ENCODE measurements around the gene AIG1.

AIG1 gene

DNA sequence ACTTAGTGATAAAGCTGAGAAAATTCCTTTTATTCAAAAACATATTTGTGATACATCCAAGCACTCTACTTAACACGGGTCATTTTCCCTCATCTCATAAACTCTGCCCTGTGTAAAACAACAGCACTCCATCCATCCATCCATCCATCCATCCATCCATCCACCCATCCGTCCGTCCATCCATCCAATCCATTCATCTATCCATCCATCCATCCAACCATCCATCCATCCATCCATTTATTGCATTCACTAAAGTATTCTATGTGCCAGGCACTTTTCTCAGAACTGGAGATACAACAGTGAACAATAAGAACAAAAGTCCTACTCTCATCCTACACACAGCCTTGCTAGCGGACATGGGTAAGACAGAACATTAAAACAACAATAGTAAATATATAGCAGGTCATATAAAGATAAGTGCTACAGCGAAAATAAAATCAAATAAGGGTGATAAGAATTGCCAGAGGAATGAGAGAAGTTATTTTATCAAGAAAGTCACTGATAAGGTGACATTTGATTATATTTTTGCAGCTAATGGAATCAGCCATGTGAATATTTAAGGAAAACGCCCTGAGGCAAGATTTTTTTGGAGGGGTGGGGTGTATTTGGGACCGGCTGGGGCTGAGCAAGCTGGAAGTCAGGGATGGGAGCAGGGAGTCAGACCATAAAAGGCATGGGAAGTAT, 311.7 kb downstream of the AIG1 start:
- WGBS (ENCODE audit: insufficient coverage, insufficient read length) = 100% methylated on average over 2 of the region's 7 CpGs
- H3K27me3 ChIP-seq (ENCODE audit: control insufficient read depth, insufficient read depth, low read length) = no peaks in the 10 kb centered on the region
- no peaks in the 10 kb centered on the region for H3K4me1 ChIP-seq (ENCODE audit: control insufficient read depth, insufficient read depth, low read length)
- H3K27ac ChIP-seq (ENCODE audit: low read length) = no peak overlapping the region
- no peaks in the 10 kb centered on the region for H3K9me3 ChIP-seq (ENCODE audit: control insufficient read depth, insufficient read depth, low read length)
- H3K4me3 ChIP-seq (ENCODE audit: low read length) = no peak overlapping the region
- no peak for DNase-seq (ENCODE audit: low read depth, low spot score)
- no peaks in the 10 kb centered on the region for H3K36me3 ChIP-seq (ENCODE audit: control insufficient read depth, insufficient read depth, low read length)

DNA sequence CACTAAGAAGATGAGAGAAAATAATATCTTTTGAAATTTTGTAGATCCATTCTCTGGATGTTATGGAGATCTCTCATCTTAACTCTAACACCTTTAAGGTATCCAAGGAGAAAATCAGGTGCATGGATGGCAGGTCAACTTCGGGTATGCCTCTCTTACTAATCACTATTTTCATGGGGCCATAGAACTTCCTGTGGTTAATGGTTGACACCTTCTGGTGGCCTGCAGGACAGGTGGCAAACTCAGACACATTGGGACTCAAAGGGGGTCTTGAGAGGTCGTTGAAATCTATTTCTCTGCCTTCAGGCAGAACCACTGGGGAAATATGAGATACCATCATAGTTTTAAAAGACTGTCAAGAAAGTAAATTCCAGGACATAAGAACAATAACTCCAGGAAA, 313.3 kb downstream of the AIG1 start:
- WGBS (ENCODE audit: insufficient coverage, insufficient read length) = no CpG with 5 or more reads among the region's 2 CpGs
- Histone ChIP-seq H3K36me3 (ENCODE audit: control insufficient read depth, insufficient read depth, low read length) (no peaks in the 10 kb centered on the region), H3K4me3 (ENCODE audit: low read length) (no peak overlapping the region)

DNA sequence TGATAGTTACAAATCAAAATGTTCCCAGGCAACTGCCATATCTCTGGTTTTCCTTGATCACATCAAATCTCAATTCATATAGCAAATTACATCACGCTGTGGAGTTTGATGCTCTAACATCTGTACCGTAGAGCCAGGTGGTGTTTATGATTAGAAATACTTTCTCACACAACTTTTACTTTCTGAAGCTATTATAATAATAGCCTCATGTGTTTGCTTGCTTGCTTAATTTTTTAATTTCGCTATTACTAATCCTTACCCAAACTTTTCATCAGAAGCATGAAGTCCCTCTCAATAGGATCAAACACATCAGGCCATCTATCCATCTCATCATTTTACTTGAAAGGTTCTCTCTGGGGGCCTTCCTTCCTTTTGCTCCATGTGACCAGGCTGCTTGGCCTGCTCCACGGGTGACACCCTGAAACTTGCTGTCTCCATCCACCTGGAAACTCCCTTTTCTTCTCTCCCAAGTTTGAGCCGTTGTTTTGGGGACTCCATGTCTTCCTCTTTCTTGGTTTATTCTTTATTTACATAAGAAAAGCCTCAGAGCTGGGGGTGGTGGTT, 314.4 kb downstream of the AIG1 start:
- WGBS (ENCODE audit: insufficient coverage, insufficient read length) = no CpG with 5 or more reads among the region's 5 CpGs
- Histone ChIP-seq H3K36me3 (ENCODE audit: control insufficient read depth, insufficient read depth, low read length) (no peaks in the 10 kb centered on the region), H3K27me3 (ENCODE audit: control insufficient read depth, insufficient read depth, low read length) (no peaks in the 10 kb centered on the region), H3K4me1 (ENCODE audit: control insufficient read depth, insufficient read depth, low read length) (no peaks in the 10 kb centered on the region), H3K4me3 (ENCODE audit: low read length) (no peak overlapping the region), H3K9me3 (ENCODE audit: control insufficient read depth, insufficient read depth, low read length) (no peaks in the 10 kb centered on the region), H3K27ac (ENCODE audit: low read length) (no peak overlapping the region)
- DNase-seq (ENCODE audit: low read depth, low spot score) = no peak

More for the DNA sequence above, 313.3 kb downstream of the AIG1 start:
- Histone ChIP-seq H3K27ac (ENCODE audit: low read length) (no peak overlapping the region), H3K9me3 (ENCODE audit: control insufficient read depth, insufficient read depth, low read length) (no peaks in the 10 kb centered on the region), H3K4me1 (ENCODE audit: control insufficient read depth, insufficient read depth, low read length) (no peaks in the 10 kb centered on the region), H3K27me3 (ENCODE audit: control insufficient read depth, insufficient read depth, low read length) (no peaks in the 10 kb centered on the region)
- DNase-seq (ENCODE audit: low read depth, low spot score) = no peak

DNA sequence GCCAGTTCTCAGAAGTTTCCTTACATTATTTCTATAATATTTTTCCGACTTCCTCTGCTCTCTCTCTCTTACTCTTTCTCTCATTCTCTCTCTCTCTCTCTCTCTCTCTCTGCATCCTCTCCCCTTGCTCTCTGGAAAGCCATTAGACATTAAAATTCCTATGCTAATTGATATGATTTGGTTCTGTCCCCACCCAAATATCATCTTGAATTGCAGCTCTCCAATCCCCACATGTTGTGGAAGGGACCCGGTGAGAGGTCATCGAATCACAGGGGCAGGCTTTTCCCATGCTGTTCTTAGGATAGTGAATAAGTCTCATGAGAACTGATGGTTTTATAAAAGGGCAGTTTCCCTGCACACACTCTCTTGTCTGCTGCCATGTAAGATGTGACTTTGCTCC, 315.7 kb downstream of the AIG1 start:
- H3K27ac ChIP-seq (ENCODE audit: low read length) = no peak overlapping the region
- no peak overlapping the region for H3K4me3 ChIP-seq (ENCODE audit: low read length)
- DNase-seq (ENCODE audit: low read depth, low spot score) = no peak
- no peaks in the 10 kb centered on the region for H3K9me3 ChIP-seq (ENCODE audit: control insufficient read depth, insufficient read depth, low read length)
- no CpG with 5 or more reads among the region's 3 CpGs for WGBS (ENCODE audit: insufficient coverage, insufficient read length)
- H3K36me3 ChIP-seq (ENCODE audit: control insufficient read depth, insufficient read depth, low read length) = no peaks in the 10 kb centered on the region
- no peaks in the 10 kb centered on the region for H3K27me3 ChIP-seq (ENCODE audit: control insufficient read depth, insufficient read depth, low read length)
- no peaks in the 10 kb centered on the region for H3K4me1 ChIP-seq (ENCODE audit: control insufficient read depth, insufficient read depth, low read length)

DNA sequence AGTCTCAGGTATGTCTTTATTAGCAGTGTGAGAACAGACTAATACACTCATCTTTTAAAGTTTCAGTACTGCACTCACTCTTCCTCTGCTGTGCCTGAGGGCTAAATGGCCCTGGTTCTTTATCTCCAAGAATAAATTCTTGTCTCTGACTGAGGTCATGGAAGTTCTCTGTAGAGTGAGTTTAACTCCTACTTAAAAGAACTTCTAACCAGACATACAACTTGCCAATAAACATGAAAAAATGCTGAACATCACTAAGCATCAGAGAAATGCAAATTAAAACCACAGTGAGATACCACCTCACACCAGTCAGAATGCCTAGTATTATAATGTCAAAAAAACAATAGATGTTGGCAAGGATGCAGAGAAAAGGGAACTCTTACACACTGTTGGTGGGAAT, 316.2 kb downstream of the AIG1 start:
- Histone ChIP-seq H3K36me3 (ENCODE audit: control insufficient read depth, insufficient read depth, low read length) (no peaks in the 10 kb centered on the region), H3K4me1 (ENCODE audit: control insufficient read depth, insufficient read depth, low read length) (no peaks in the 10 kb centered on the region), H3K4me3 (ENCODE audit: low read length) (no peak overlapping the region), H3K27me3 (ENCODE audit: control insufficient read depth, insufficient read depth, low read length) (no peaks in the 10 kb centered on the region), H3K9me3 (ENCODE audit: control insufficient read depth, insufficient read depth, low read length) (no peaks in the 10 kb centered on the region), H3K27ac (ENCODE audit: low read length) (no peak overlapping the region)
- no peak for DNase-seq (ENCODE audit: low read depth, low spot score)

DNA sequence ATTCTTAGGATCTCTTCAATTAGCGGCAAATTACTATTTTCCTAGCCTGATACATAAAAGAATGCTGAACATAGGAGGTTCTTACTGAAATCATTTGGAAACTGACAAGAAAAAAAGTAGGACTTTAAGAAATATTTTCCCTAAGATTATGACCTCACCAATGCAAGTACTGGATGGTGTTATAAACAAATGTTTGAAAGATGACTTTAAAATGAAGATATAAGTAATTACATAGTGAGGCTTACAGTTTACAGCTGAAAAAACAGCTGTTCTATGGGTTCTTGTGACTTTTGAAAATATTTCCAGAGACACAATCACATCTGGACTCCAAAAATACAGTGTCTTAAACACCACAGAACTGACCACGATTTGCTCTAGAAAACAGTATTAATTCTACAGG, 324.9 kb downstream of the AIG1 start:
- no CpG with 5 or more reads among the region's 2 CpGs for WGBS (ENCODE audit: insufficient coverage, insufficient read length)
- no peaks in the 10 kb centered on the region for H3K9me3 ChIP-seq (ENCODE audit: control insufficient read depth, insufficient read depth, low read length)
- DNase-seq (ENCODE audit: low read depth, low spot score) = no peak
- no peaks in the 10 kb centered on the region for H3K4me1 ChIP-seq (ENCODE audit: control insufficient read depth, insufficient read depth, low read length)
- H3K27me3 ChIP-seq (ENCODE audit: control insufficient read depth, insufficient read depth, low read length) = no peaks in the 10 kb centered on the region
- no peak overlapping the region for H3K4me3 ChIP-seq (ENCODE audit: low read length)
- H3K27ac ChIP-seq (ENCODE audit: low read length) = no peak overlapping the region
- H3K36me3 ChIP-seq (ENCODE audit: control insufficient read depth, insufficient read depth, low read length) = no peaks in the 10 kb centered on the region

DNA sequence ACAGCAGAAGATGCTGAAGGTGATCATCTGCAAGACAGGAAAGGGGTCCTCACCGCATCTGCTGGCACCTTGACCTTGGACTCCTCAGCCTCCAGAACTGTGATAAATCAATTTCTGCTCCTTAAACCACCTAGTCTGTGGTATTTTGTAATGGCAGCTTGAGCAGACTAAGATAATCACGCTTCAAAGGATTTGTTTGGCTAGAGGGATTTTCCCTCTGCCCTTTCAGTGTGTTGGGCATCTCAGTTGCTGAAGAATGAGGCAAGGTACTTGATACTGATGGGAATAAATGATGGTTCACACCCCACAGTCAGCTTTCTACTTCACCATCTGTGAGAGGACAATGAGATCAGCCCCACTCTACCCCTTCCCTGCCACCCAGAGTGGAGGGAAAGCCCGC, 329.6 kb downstream of the AIG1 start:
- WGBS (ENCODE audit: insufficient coverage, insufficient read length) = no CpG with 5 or more reads among the region's 3 CpGs
- DNase-seq (ENCODE audit: low read depth, low spot score) = no peak
- Histone ChIP-seq H3K4me3 (ENCODE audit: low read length) (no peak overlapping the region), H3K9me3 (ENCODE audit: control insufficient read depth, insufficient read depth, low read length) (no peaks in the 10 kb centered on the region), H3K36me3 (ENCODE audit: control insufficient read depth, insufficient read depth, low read length) (no peaks in the 10 kb centered on the region), H3K4me1 (ENCODE audit: control insufficient read depth, insufficient read depth, low read length) (no peaks in the 10 kb centered on the region), H3K27me3 (ENCODE audit: control insufficient read depth, insufficient read depth, low read length) (no peaks in the 10 kb centered on the region), H3K27ac (ENCODE audit: low read length) (no peak overlapping the region)

Data from iPS DF 6.9 (cell line).